NCI-H226 (cell line): ENCODE data around the gene FNDC3B.

Experiments
- DNase-seq: peaks from one replicate; pipeline ENCODE4 v3.0.0-alpha.2; 2015

FNDC3B gene

GRCh38 chr3:172056416-172056815 lies 17.0 kb downstream of the FNDC3B start:
- DNase-seq, result no peak

GRCh38 chr3:172057059-172057458 lies 17.7 kb downstream of the FNDC3B start:
- no peak for DNase-seq

GRCh38 chr3:172057624-172058327 lies 18.4 kb downstream of the FNDC3B start:
- no peak for DNase-seq

- DNase-seq, result no peak
Measured at GRCh38 chr3:172059532-172059931, 20.2 kb downstream of the FNDC3B start.

- DNase-seq, result no peak
Measured at GRCh38 chr3:172060234-172060633, 20.9 kb downstream of the FNDC3B start.

- DNase-seq, result no peak
Measured at GRCh38 chr3:172061724-172062184, 22.4 kb downstream of the FNDC3B start.

- no peak for DNase-seq
Measured at GRCh38 chr3:172062761-172063160, 23.4 kb downstream of the FNDC3B start.

GRCh38 chr3:172063456-172064432 lies 24.4 kb downstream of the FNDC3B start:
- DNase-seq, result no peak

- DNase-seq, result no peak
Measured at GRCh38 chr3:172065527-172065926, 26.1 kb downstream of the FNDC3B start.

GRCh38 chr3:172065967-172066762 lies 26.8 kb downstream of the FNDC3B start:
- DNase-seq, result no peak

- no peak for DNase-seq
Measured at GRCh38 chr3:172066880-172067796, 27.8 kb downstream of the FNDC3B start.

GRCh38 chr3:172067837-172068440 lies 28.6 kb downstream of the FNDC3B start:
- no peak for DNase-seq

- DNase-seq, result no peak
Measured at GRCh38 chr3:172068977-172069376, 29.6 kb downstream of the FNDC3B start.

- no peak for DNase-seq
Measured at GRCh38 chr3:172069478-172069877, 30.1 kb downstream of the FNDC3B start.

- DNase-seq, result peak; percentile 23
Measured at GRCh38 chr3:172070269-172070668, 30.9 kb downstream of the FNDC3B start.

GRCh38 chr3:172070802-172071201 lies 31.4 kb downstream of the FNDC3B start:
- DNase-seq, result no peak

- no peak for DNase-seq
Measured at GRCh38 chr3:172071780-172072330, 32.5 kb downstream of the FNDC3B start.

- no peak for DNase-seq
Measured at GRCh38 chr3:172072543-172072942, 33.2 kb downstream of the FNDC3B start.

GRCh38 chr3:172073262-172073915 lies 34.0 kb downstream of the FNDC3B start:
- DNase-seq, result no peak

- DNase-seq, result no peak
Measured at GRCh38 chr3:172074032-172074431, 34.7 kb downstream of the FNDC3B start.

GRCh38 chr3:172074586-172074985 lies 35.2 kb downstream of the FNDC3B start:
- no peak for DNase-seq
